ENCODE data around the gene ACTMAP.

GRCh38 chr19:40724315-40724714 is 26.0 kb downstream of the ACTMAP start:
- TF ChIP-seq, protein P1, sequence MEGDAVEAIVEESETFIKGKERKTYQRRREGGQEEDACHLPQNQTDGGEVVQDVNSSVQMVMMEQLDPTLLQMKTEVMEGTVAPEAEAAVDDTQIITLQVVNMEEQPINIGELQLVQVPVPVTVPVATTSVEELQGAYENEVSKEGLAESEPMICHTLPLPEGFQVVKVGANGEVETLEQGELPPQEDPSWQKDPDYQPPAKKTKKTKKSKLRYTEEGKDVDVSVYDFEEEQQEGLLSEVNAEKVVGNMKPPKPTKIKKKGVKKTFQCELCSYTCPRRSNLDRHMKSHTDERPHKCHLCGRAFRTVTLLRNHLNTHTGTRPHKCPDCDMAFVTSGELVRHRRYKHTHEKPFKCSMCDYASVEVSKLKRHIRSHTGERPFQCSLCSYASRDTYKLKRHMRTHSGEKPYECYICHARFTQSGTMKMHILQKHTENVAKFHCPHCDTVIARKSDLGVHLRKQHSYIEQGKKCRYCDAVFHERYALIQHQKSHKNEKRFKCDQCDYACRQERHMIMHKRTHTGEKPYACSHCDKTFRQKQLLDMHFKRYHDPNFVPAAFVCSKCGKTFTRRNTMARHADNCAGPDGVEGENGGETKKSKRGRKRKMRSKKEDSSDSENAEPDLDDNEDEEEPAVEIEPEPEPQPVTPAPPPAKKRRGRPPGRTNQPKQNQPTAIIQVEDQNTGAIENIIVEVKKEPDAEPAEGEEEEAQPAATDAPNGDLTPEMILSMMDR (IDR thresholded peaks at IDR 0.05) = no peak
- TF ChIP-seq EP300 (IDR thresholded peaks at IDR 0.05) = no peak

Measured in ovary (tissue), 3 donors.